C4-2B (cell line): ENCODE measurements around the gene ZFYVE19.

Source experiments
- CTCF ChIP-seq: fragments of 450-650 bp; conservative IDR thresholded peaks from 2 replicates; pipeline ENCODE4 v1.5.1; 2017; ENCODE audit warnings: mild to moderate bottlenecking
- ZFX ChIP-seq: fragments of 450-650 bp; IDR thresholded peaks from 2 replicates; pipeline ENCODE4 v1.6.1; 2017

DNA sequence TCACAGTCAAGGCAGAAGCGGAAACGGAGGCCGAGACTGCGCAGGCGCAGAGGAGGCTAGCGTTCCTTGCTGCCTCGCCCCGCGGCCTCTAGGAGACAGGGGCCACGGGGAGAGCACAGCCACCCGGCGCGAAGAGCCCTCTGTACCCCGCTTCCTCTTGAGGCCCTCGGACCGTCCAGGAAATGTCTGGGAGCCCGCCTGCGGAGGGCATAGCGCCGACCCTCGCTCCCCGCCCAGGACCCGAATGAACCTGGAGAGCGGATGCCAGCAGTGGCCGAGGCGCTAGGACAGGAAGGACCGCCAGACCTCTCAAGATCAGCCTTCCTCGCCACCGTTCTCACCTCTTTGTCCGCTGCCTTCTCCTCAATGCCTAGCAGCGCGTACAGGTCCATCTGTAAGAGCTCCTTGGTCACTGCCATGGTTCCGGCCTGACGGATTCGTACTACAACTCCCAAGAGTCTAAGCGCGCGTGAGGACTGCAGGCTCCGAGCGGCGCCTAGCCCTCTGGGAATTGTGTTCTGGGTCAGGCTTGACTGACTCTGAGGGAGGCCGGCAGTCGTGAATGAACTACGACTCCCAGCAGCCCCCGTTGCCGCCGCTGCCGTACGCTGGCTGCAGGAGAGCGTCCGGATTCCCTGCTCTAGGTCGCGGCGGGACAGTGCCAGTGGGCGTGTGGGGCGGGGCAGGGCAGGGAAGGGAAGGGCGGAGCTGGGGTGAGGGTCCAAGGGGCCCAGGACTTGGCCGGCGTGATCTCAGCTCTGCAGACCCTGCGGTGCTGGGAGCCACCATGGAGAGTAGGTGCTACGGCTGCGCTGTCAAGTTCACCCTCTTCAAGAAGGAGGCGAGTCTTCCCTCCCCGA is at the start of gene ZFYVE19, which contains the start of gene DNAJC17:
- TF ChIP-seq CTCF, result no peak
- peak; percentile 90 for TF ChIP-seq ZFX
